DND-41 (cell line): ENCODE results near the gene TFDP2.

Experiments used
- ATAC-seq: fragments of 200-7000 bp; cut with Tn5 transposase; 3 replicates; pipeline ENCODE4 v1.9.1; 2021; ENCODE audit warnings: low read depth; ENCODE audit not compliant: insufficient read depth
- DNase-seq: peaks from one replicate; pipeline ENCODE4 v3.0.0-alpha.2; 2020
- H2AFZ ChIP-seq: 2 replicates; pipeline ENCODE4 v1.6.0; 2012; ENCODE audit warnings: low read depth, low read length
- H3K27ac ChIP-seq: 2 replicates; pipeline ENCODE4 v1.5.1; 2012; ENCODE audit warnings: low read length, inconsistent platforms
- H3K27me3 ChIP-seq: fragments of 200-600 bp; sonication (generic); 2 replicates; pipeline ENCODE4 v1.6.0; 2012; ENCODE audit warnings: low read length, mild to moderate bottlenecking, inconsistent platforms; ENCODE audit not compliant: insufficient read depth, poor library complexity
- H3K36me3 ChIP-seq: 2 replicates; pipeline ENCODE4 v1.5.1; 2012; ENCODE audit warnings: low read length, inconsistent platforms; ENCODE audit not compliant: insufficient read depth
- H3K4me1 ChIP-seq: 2 replicates; pipeline ENCODE4 v1.5.1; 2012; ENCODE audit warnings: mild to moderate bottlenecking, low read length; ENCODE audit not compliant: insufficient read depth
- H3K4me2 ChIP-seq: 2 replicates; pipeline ENCODE4 v1.6.0; 2012; ENCODE audit warnings: mild to moderate bottlenecking, moderate library complexity, low read length, inconsistent platforms; ENCODE audit not compliant: insufficient read depth
- H3K4me3 ChIP-seq, 2 experiments: fragments of 200-600 bp in 1 of 2; shearing (Covaris generic) in 1 of 2; 2 replicates each; pipeline ENCODE4 v1.5.1; 2012 to 2016; ENCODE audit warnings: inconsistent platforms in 2 of 2, low read length in 2 of 2, mild to moderate bottlenecking in 2 of 2, low read depth in 1 of 2, moderate library complexity in 1 of 2
- H3K79me2 ChIP-seq: 2 replicates; pipeline ENCODE4 v1.6.0; 2012; ENCODE audit warnings: low read length, inconsistent platforms; ENCODE audit not compliant: insufficient read depth
- H3K9ac ChIP-seq: 2 replicates; pipeline ENCODE4 v1.6.0; 2012; ENCODE audit warnings: low read depth, mild to moderate bottlenecking, inconsistent platforms, low read length, moderate library complexity
- H3K9me3 ChIP-seq: 2 replicates; pipeline ENCODE4 v1.5.1; 2012; ENCODE audit warnings: low read length, moderate library complexity, mild to moderate bottlenecking, inconsistent platforms; ENCODE audit not compliant: insufficient read depth, severe bottlenecking
- H4K20me1 ChIP-seq: 2 replicates; pipeline ENCODE4 v1.6.0; 2012; ENCODE audit warnings: low read length; ENCODE audit not compliant: insufficient read depth
- EZH2 ChIP-seq: IDR thresholded peaks from 3 replicates; pipeline ENCODE4 v1.6.1; 2012; ENCODE audit warnings: borderline replicate concordance, low read depth, mild to moderate bottlenecking, moderate library complexity, low read length, inconsistent platforms; ENCODE audit not compliant: severe bottlenecking
- TF ChIP-seq, protein P1 (sequence below): IDR thresholded peaks from 2 replicates; pipeline ENCODE4 v1.5.1; 2012; ENCODE audit warnings: borderline replicate concordance, low read length, moderate library complexity, mild to moderate bottlenecking; ENCODE audit not compliant: poor library complexity, severe bottlenecking; ENCODE audit errors: extremely low read depth

The TFDP2 gene

GRCh38 chr3:142087676-142088075, 61.7 kb downstream of the TFDP2 start:
- no peak for DNase-seq
- H3K27ac ChIP-seq = no peak overlapping the region
- no peak overlapping the region for H3K4me3 ChIP-seq
- no peaks in the 10 kb centered on the region for H4K20me1 ChIP-seq
- H3K9me3 ChIP-seq = no peaks in the 10 kb centered on the region
- H2AFZ ChIP-seq = no peak overlapping the region
- H3K27me3 ChIP-seq = no peaks in the 10 kb centered on the region
- TF ChIP-seq, protein P1, sequence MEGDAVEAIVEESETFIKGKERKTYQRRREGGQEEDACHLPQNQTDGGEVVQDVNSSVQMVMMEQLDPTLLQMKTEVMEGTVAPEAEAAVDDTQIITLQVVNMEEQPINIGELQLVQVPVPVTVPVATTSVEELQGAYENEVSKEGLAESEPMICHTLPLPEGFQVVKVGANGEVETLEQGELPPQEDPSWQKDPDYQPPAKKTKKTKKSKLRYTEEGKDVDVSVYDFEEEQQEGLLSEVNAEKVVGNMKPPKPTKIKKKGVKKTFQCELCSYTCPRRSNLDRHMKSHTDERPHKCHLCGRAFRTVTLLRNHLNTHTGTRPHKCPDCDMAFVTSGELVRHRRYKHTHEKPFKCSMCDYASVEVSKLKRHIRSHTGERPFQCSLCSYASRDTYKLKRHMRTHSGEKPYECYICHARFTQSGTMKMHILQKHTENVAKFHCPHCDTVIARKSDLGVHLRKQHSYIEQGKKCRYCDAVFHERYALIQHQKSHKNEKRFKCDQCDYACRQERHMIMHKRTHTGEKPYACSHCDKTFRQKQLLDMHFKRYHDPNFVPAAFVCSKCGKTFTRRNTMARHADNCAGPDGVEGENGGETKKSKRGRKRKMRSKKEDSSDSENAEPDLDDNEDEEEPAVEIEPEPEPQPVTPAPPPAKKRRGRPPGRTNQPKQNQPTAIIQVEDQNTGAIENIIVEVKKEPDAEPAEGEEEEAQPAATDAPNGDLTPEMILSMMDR = no peak
- no peak for TF ChIP-seq EZH2
- H3K36me3 ChIP-seq = peaks cover 9% of the 10 kb centered on the region; the same call in 1 of the 2 replicates
- ATAC-seq = no peak
- H3K4me1 ChIP-seq = peaks cover 29% of the 10 kb centered on the region
- H3K9ac ChIP-seq = no peak overlapping the region
- no peak overlapping the region for H3K4me2 ChIP-seq
- H3K79me2 ChIP-seq = 0 out of 2 replicates have a peak, but pooled peaks cover 5% of the 10 kb centered on the region

DNA sequence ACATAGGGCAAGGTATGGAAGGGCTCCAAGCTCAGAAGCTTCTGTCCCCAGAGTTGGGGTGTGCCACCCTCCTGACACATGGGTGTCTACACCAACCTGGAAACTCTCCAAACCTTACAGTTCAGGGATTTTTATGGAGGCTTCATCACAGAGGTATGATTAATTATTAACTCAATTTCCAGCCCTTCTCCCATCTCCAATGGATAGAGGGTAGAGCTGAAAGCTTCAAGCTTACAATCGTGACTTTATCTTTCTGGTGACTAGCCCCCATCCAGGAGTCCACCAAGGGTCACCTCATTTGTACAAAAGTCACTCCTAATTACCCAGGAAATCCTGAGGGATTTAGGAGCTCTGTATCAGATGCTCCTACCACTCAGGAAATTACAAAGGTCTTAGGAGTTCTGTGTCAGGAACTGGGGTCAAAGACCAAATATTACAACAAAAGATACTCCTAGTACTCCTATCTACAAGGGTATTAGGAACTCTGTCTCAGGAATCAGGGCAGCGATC, 62.7 kb downstream of the TFDP2 start:
- H3K79me2 ChIP-seq = peaks cover 12% of the 10 kb centered on the region
- no peak overlapping the region for H2AFZ ChIP-seq
- no peak overlapping the region for H3K9ac ChIP-seq
- H3K9me3 ChIP-seq = no peaks in the 10 kb centered on the region
- no peak for ATAC-seq
- H3K27me3 ChIP-seq = no peaks in the 10 kb centered on the region
- peaks cover 22% of the 10 kb centered on the region for H3K4me1 ChIP-seq
- DNase-seq = no peak
- TF ChIP-seq EZH2 = no peak
- TF ChIP-seq, protein P1 = no peak
- peaks cover 2% of the 10 kb centered on the region; the same call in 1 of the 2 replicates for H3K36me3 ChIP-seq
- H3K4me3 ChIP-seq = no peak overlapping the region
- H3K4me2 ChIP-seq = no peak overlapping the region
- no peaks in the 10 kb centered on the region for H4K20me1 ChIP-seq
- no peak overlapping the region; the same call in 1 of the 2 replicates for H3K27ac ChIP-seq

DNA sequence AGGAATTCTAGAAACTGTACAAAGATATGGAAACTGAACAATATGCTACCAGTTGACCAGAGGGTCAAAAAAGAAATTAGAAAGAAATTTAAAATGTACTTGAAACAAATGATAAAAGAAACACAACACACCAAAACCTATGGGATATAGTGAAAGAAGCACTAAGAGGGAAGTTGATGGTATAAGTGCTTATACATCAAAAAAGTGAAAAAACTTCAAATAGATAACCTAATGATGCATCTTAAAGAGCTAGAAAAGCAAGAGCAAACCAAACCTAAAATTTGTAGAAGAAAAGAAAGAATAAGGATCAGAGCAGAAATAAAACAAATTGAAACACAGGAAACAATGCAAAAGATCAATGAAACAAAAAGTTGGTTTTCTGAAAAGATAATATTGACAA, 68.2 kb downstream of the TFDP2 start:
- Histone ChIP-seq H4K20me1 (no peaks in the 10 kb centered on the region), H3K4me3 (no peak overlapping the region), H3K27me3 (no peaks in the 10 kb centered on the region), H3K4me1 (peaks cover 3% of the 10 kb centered on the region; the same call in 1 of the 2 replicates), H3K9ac (no peak overlapping the region), H3K27ac (no peak overlapping the region), H3K4me2 (no peak overlapping the region), H3K36me3 (peaks cover 13% of the 10 kb centered on the region), H2AFZ (no peak overlapping the region), H3K79me2 (peaks cover 17% of the 10 kb centered on the region), H3K9me3 (no peaks in the 10 kb centered on the region)
- ATAC-seq = no peak
- TF ChIP-seq, protein P1 = no peak
- no peak for TF ChIP-seq EZH2
- DNase-seq = no peak
